ENCODE results near the gene MX2.
"Not testable (repeated sequence)": the region's sequence is repeated elsewhere in the genome, so short reads cannot be mapped to it uniquely, and the experiment has no call there.

The MX2 gene

GRCh38 chr21:41410767-41411448, 49.1 kb downstream of the MX2 start:
- no peak for DNase-seq

GRCh38 chr21:41411449-41412089, 49.7 kb downstream of the MX2 start:
- no peak for DNase-seq

GRCh38 chr21:41417505-41417904, 55.7 kb downstream of the MX2 start:
- DNase-seq, result not testable (repeated sequence)

- no peak for DNase-seq
These were observed 56.6 kb downstream of the MX2 start for GRCh38 chr21:41418393-41418792.

GRCh38 chr21:41418956-41419680, 57.3 kb downstream of the MX2 start:
- no peak for DNase-seq

GRCh38 chr21:41419921-41420862, 58.4 kb downstream of the MX2 start:
- peak in 49 of 56 donors; percentile 15 to 83 (median 54) for DNase-seq

- DNase-seq, result not testable (repeated sequence)
These were observed 59.2 kb downstream of the MX2 start for GRCh38 chr21:41420998-41421397.

- no peak for DNase-seq
These were observed 60.9 kb downstream of the MX2 start for GRCh38 chr21:41422546-41423304.

GRCh38 chr21:41423305-41423636, 61.4 kb downstream of the MX2 start:
- DNase-seq, result not testable (repeated sequence)

GRCh38 chr21:41425588-41425953, 63.7 kb downstream of the MX2 start:
- no peak for DNase-seq

- DNase-seq, result peak in 25 of 56 donors; percentile 2 to 53 (median 20)
These were observed 64.3 kb downstream of the MX2 start, which contains the start of gene MX1 for GRCh38 chr21:41425954-41426675. Gene MX1 (plus strand): TSS chr21:41426239. CDS start chr21:41432071, 5,832 bp downstream.

GRCh38 chr21:41426676-41427404, 65.0 kb downstream of the MX2 start:
- no peak for DNase-seq

GRCh38 chr21:41427556-41427955, 65.7 kb downstream of the MX2 start:
- DNase-seq, result no peak

- no peak for DNase-seq
These were observed 66.5 kb downstream of the MX2 start for GRCh38 chr21:41428311-41428710.

GRCh38 chr21:41428847-41429246, 67.0 kb downstream of the MX2 start:
- DNase-seq, result no peak

GRCh38 chr21:41429305-41429704, 67.5 kb downstream of the MX2 start:
- DNase-seq, result no peak

GRCh38 chr21:41429925-41430491, 68.2 kb downstream of the MX2 start:
- no peak for DNase-seq

- no peak for DNase-seq
These were observed 70.1 kb downstream of the MX2 start for GRCh38 chr21:41431788-41432548.

All from amygdala (tissue), 56 donors.